GM12873 (cell line): Measurements from ENCODE around the gene PRKCA.

Experiments
- TF ChIP-seq, protein P1 (sequence below): IDR thresholded peaks from 2 replicates; pipeline ENCODE4 v1.5.1; 2012; ENCODE audit warnings: low read depth, mild to moderate bottlenecking, moderate library complexity, low read length, control low read depth; ENCODE audit not compliant: insufficient read depth; ENCODE audit errors: missing control alignments

The PRKCA gene

DNA sequence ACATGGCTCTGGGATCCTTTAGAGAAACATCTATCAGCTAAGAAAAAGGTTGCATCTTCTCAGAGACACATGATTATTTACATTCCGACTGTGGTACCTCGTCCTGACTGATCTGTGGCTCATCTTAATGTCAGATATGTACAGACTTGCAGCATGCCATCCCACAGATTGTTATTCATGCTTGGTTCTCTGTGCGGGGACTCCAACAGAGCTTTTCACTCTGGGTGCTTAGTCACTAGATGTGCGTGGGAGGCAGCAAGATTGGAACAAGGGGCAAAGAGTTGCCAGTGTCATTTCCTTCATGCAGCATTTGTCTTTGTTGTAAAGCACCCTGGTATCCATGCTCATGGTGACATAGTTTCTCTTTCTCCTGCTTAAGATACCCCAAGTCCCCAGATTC, 353.4 kb downstream of the PRKCA start:
- TF ChIP-seq, protein P1, sequence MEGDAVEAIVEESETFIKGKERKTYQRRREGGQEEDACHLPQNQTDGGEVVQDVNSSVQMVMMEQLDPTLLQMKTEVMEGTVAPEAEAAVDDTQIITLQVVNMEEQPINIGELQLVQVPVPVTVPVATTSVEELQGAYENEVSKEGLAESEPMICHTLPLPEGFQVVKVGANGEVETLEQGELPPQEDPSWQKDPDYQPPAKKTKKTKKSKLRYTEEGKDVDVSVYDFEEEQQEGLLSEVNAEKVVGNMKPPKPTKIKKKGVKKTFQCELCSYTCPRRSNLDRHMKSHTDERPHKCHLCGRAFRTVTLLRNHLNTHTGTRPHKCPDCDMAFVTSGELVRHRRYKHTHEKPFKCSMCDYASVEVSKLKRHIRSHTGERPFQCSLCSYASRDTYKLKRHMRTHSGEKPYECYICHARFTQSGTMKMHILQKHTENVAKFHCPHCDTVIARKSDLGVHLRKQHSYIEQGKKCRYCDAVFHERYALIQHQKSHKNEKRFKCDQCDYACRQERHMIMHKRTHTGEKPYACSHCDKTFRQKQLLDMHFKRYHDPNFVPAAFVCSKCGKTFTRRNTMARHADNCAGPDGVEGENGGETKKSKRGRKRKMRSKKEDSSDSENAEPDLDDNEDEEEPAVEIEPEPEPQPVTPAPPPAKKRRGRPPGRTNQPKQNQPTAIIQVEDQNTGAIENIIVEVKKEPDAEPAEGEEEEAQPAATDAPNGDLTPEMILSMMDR: no peak

GRCh38 chr17:66661411-66662256, 359.2 kb downstream of the PRKCA start:
- TF ChIP-seq, protein P1: no peak

- TF ChIP-seq, protein P1: no peak
Observed at GRCh38 chr17:66662496-66662895, 360.1 kb downstream of the PRKCA start.

DNA sequence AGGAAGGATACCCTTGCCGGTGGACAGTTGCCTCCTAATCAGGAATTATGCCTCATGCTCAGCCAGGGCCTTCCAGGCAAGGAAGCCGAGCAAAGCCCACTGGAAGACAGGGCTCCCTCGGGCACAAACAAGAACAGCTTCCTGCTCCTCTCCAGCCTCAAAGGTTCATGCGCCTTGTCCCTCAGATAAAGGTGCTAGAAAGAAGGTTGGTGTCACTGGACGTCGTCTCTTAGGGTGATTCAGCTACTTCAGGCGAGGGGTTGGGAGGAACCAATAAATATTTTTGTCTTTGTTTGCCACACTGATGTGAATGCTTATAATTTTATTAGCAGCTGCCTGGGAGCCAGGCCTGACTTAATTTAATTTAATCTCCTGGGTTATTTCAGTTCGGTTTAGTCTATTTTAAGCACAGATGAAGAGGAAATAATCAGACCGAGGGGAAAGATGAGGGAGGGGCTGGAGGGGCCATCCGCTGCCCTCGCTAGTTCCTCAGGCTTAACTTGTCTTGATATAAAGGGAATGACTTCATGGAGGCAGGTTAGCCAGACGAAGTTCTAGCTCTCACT, 360.7 kb downstream of the PRKCA start:
- TF ChIP-seq, protein P1: no peak

GRCh38 chr17:66664336-66664735, 361.9 kb downstream of the PRKCA start:
- TF ChIP-seq, protein P1: no peak

- TF ChIP-seq, protein P1: no peak
Observed at GRCh38 chr17:66665194-66665593, 362.8 kb downstream of the PRKCA start.

GRCh38 chr17:66667090-66667489, 364.7 kb downstream of the PRKCA start:
- TF ChIP-seq, protein P1: no peak
